ENCODE results near the gene SLC39A11.
"Not testable (repeated sequence)": the region's sequence is repeated elsewhere in the genome, so short reads cannot be mapped to it uniquely, and the experiment has no call there.

SLC39A11 gene

DNA sequence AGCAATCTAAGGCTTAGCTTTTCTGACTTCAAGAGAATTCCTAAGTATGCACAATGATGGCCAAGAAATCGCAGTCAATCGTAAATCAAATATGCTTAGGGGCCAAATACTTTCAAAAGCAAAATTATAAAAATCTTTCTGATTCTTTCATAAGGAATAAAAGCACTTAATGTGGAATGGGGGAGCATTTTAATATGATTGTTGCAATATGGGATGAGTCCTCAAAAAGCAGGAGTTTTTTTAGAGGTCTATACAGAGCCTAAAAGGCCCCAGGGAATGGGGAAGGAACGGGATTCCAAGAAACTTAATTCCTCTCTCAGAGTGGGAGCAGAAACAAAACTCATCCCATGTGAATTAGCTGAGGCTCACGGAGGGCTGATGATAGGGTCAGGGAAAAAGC lies 14.7 kb upstream of the SLC39A11 start:
- DNase-seq: no peak

DNA sequence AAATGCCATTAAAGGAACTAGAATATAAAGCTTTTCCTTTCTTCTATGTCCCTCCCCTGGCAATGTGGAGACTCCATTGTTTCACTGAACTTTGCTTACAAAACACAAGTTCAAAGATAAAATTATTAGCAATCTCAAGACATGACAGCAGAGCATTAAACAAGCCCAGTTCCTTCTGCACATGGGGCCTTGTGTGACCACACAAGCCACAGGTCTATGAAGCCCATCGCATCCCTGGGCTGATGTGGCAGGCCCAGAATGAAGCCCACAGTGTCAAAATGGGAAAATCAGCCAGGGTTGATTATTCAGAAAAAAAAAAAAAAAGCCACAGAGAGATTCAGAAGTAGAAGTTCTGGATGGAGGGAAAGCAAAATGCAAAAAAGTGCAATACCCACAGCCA lies 12.9 kb upstream of the SLC39A11 start:
- no peak for DNase-seq

DNA sequence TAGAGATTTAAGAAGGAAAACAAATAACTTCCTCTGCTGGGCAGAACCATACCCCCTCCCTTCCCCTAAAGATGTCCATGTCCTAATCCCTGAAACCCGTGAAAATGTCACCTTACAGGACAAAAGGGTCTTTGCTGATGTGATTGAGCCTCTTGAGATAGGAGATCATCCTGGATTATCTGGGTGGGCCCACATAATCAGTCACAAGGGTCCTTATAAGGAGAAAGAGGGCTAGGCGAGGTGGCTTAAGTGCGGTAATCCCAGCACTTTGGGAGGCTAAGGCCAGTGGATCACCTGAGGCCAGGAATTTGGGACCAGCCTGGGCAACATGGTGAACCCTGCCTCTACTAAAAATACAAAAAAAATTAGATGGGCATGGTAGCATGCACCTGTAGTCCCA lies 12.0 kb upstream of the SLC39A11 start:
- DNase-seq: no peak

DNA sequence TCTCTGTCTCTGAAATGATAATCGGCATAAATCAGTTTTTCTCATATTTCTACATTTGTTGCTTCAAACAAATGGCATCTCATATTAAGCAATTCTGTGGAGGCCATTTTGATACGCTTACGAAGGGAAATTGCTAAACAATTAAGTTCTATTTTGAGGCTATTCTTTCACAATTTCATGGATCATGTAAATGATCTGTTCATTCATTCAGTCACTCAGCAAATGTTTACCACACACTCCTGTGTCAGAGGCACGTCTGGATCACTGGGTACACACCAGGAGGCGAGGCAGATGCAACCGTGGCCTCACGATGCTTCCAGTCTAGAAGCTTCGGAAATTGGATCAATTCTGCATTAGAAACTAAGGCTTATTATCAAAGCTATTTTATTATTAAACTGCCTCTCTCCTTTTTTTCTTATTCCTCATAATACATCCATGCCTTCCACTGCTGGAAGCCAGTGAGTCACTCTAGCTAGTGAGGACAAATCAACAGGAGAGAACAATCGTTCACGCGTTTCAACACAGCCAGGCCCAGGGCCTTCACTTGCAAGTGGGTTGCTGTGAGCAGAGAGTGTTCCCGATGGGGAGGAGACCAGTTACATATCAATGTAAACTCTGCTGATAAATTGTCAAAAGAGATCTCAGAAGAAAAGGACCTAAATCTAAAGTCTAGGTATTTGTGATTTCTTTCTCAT lies 11.3 kb upstream of the SLC39A11 start:
- DNase-seq: no peak

DNA sequence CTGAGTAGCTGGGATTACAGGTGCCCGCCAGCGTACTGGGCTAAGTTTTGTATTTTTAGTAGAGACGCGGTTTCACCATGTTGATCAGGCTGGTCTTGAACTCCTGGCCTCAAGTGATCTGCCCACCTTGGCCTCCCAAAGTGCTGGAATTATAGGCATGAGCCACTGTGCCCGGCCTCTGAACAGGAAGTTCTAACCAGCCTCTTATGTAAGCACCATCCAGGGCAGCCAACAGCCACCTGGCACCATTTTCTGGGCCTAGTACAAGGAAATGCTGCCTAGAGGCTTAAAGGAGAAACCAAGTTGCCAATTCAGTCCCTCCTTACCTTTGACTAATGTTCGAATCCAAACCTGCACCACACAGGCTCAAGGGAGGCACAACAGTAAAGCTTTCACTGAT lies 8.5 kb upstream of the SLC39A11 start:
- no peak for DNase-seq

DNA sequence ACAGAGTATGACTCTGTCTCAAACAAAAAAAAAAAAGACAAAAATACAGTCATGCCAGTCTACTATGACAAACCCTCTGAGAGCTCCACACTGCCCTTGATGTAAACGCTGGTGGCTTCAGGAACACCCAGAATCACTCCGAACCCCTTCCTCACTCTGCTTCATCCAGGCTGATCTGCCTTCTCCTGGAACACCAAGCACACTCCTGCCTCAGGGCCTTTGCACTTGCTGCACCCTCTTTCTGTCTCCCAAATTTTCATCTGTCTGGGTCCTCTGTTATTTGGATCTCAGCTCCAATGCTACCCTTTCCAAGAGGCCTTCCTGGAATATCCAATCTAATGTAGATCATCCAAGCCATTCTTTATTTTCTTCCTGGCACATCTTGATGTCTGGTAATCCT lies 7.9 kb upstream of the SLC39A11 start:
- no peak for DNase-seq

DNA sequence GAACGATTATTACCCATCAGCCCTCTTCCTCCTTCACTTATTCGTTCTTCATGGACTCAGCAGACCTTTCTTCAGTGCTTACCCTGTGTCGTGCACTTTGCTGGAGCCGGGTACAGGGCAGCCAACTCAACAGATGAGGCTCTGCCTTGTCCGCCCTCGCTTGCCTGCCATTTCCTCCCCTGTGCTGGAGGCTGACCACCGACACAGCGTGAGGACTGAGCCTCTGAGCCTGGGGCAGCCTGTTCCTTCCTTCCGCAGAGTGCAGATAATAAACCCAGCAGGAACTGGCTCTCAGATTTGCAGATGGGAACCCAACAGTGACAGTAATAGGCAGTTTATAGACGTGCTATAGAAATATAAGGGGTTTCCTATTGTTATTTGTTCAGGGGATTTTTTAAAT lies 7.0 kb upstream of the SLC39A11 start:
- no peak for DNase-seq

DNA sequence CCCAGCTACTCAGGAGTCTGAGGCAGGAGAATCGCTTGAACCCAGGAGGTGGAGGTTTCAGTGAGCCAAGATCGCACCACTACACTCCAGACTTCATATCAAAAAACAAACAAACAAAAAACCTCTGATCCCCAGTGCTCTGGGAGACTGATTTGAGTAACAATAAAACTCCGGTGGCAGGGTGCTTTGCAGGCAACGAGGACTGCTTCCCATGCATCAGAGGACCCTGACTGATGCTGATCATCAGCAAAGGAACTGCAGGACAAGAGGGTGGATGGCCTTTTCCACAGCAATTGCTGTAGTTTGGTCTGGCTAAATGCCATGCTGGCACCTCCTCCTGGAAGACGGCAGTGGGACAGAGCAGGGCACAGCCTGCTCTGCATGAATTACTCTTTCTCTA lies 6.4 kb upstream of the SLC39A11 start:
- no peak for DNase-seq

DNA sequence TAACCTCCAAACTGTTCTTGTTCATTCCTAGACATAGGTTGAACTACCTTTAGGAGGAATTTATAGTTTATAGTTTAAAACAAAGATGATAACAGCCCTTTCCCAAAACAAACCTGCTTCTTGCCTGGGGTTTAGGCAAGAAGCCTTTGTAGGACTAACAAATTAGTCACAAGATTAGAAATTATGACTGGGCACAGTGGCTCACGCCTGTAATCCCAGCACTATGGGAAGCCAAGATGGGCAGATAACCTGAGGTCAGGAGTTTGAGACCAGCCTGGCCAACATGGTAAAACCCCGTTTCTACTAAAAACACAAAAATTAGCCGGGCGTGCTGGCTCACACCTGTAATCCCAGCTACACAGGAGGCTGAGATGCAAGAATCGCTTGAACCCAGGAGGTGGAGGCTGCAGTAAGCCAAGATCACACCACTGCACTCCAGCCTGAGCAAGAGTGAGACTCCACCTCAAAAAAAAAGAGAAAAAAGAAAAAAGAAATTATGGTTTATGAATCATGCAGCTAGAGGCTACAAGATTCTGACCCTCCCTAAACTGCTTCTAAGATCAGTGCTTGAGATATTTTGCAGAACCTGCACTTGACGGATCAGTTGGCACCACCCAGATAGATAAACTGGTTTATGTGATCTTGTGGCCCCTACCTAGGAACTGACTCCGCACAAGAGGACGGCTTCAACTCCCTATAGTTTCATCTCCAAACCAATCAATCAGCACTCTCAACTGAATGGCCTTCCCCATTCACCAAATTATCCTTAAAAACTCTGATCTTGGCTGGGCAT lies 5.7 kb upstream of the SLC39A11 start:
- DNase-seq: not testable (repeated sequence)

DNA sequence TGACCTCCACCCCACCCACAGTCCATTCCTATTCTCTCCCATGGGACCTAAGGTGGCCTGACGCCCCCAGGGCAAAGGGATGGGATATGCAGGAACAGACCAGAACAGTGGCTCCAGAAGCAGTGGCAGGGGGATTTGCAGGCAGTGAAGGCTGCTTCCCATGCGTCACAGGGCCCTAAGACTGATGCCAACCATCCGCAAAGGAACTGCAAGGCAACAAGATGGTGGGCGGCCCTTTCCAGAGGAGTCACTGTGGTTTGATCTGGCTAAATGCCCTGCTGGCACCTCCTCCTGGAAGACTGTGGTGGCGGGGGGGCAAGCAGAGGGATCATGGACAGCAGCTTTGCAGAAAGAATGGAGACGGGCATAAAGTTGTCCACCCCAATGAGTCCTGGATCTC lies 4.4 kb upstream of the SLC39A11 start:
- no peak for DNase-seq

DNA sequence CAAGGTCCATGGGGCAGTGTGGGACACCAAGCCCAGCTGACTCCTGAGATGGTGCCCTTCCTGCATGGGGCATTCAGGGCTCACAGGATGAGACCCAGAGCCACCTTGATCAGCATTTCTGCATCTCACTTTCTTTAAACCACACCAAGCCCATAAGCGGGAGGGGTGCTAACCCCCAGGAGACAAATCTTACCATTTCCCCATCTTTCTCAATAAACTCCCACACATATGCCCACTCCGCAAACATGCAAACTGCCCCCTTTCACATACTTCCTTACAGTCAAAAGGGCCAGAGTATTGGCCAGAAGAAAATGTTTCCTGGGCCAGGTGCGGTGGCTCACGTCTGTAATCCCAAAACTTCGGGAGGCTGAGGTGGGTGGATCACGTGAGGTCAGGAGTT lies 3.7 kb upstream of the SLC39A11 start:
- DNase-seq: no peak

DNA sequence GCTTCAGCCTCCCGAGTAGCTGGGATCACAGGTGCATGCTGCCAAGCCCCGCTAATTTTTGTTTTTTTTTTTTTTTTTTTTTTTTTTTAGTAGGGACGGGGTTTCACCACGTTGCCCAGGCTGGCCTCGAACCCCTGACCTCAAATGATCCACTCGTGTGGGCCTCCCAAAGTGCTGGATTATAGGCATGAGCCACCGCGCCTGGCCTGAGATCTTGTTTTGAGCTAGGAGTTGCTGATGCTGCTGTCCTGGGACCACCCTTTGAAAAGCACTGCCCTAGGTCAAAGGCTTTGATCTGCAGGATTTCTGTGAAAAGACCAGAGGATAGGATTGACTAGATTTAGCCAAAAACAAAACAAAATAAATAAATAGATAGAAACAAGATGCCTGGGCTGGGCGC lies 798 bp upstream of the SLC39A11 start:
- DNase-seq: no peak

DNA sequence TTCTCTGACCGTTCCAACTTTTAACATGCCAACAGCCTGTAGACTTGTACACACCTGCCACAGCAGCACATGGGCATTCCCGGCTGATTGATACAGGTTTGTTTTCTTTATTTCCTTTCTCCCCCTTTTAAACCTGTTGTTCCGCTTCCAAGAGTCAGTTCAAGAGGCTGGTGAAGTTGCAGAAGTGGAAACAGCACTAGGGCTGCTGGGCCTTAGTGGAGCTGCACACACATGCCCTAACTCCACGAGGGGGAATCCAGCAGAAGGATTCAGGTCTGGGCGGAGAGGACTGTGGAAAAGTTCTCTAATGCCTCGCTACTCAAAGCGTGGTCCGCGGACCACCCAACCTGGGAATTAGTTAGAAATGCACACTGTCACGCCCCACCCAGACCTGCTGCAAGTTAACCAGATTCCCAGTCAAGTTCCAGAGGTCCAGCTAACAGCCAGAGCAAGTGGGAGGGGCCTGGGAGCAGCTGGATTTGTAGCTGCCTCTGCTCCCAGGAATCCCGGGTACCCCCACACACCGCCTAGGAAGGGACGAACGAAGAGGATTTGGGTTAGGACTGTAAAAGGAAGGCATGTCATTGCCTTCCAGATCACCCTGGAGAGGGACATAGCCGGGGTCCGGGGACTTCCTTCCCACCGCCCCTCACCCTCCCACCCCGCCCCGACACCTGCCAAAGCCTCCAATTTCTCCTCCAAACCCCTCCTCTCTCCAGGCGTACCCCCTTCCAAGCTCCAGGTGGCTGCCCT lies 542 bp downstream of the SLC39A11 start:
- peak; percentile 5 to 21 for DNase-seq

DNA sequence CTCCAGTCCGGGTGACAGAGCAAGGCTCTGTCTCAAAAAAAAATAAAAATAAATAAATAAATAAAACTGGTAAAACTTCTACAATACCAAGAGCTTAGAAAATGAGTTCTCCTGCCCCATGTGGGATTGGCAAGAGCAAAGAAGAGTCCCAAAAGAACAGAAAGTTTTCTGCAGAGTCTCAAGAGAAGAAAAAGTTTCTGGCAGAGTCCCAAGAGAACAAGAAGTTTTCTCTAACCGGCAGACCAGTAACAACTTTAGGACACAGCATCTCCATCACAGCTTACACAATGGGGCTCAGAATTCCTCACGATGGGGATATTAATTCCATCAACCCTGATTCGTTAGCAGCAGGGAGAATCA lies 1.1 kb downstream of the SLC39A11 start:
- DNase-seq: no peak

DNA sequence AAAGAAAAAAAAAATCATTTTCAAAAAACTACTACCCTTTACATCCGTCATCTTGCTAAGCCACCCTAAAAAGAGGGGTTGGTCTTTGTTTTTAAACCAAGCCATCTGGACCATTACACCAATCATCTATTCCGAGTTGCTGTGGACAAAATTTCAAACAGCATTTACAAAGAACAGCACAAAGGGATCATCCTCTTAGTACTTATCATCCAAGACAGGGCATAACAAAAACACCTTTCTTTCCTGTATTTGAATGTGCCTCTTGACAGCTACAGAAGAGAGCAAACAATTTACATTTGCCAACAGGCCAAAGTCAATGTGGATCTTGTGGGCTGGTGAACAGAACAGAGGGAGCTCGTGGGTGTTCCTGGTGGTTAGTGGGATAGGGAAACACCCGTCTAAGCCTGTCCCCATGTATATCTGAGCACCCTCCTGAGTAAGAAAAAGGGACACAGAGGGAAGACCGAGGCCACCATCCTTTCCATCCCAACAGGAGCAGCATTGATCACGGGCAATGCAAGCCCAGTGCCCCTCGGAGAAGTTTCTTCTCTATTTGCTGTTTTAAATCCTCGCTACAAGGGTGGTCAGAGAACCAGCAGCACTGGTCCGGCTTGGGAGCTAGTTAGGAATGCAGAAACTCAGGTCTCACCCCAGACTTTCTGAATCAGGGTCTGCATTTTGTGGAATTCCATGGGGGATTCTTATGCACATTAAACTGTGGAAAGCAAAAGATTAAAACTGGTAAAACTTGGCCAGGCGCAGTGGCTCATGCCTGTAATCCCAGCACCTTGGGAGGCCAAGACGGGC lies 1.9 kb downstream of the SLC39A11 start:
- DNase-seq: no peak

DNA sequence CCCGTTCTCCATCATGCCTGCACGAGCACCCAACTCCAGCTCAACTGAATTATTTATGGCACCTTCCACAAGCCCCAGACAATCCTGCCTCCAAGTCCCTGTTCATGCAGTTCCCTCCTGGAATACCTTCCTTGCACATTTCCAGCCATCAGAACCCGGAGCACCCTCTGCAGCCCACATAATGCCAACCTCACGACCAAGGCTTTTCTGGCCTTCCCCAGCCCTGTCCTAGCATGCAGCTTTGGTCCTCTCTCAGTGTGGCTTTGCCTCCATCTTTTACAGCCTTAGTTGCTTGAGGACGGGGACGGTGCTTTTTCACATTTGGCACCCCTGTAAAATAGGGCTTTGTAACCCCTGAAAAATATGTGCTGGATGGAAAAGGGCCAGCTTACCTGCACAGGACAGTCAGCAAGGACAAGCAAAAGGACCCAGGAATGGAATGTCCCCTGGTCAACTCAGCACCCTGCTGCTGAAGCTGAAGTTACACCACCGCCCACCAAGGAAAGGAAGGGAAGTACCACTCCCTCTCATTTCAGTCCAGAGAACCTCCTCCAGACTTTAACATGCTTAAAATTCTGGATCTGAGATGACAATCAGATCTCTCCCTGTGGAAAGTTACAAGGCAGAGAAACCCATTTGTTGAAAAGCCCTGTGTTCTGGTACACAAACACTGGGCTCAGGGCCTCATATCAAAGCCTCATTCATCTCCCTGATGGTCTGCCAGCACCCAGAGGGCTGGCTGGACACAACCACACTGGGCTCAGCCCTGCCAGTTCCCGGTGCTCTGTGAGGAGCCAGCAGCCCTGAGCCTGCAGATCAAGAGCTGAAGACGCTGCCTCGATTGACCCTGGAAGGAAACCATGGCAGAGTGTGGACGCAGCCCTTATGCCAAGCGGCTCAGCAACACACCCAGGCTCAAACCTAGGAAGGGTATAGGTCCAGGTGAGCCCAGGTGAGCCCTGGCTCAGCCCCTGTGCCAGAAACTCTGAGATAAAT lies 2.9 kb downstream of the SLC39A11 start:
- no peak for DNase-seq

DNA sequence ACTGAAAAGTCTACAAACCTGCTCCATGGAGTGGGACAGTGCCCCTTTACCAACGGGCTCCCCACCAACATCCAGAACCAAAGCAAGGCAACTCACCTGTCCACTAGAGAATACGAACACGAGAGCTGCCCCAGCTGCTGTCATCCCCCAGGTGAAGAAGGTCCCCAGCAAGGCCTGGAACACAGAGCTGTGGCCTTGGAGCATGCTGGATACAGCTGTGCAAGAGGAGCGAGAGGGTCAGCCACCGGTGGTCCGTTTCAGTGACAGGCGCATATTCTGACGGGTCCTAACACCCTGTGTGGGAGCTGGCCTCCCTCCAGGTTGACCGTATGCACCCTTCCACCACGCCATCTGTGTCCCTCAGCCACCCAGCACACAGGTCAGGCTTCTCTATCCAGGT lies 3.9 kb downstream of the SLC39A11 start:
- no peak for DNase-seq

DNA sequence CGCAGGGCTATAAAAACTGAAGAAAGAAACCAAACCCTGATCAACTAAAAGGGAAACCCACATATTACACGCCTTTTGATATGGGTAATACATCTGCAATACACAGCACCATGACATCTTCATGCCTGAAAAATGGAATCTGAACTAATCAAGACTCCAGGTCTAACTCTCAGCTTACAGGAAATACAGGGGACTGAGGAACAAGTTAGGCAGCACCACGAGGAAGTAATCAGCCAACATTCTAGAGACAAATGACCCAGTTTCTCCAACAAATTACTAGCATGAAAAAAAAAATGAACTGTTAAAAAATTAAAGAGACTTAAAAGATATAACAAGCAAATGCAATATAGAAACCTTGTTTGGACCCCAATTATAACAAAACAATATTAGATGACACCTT lies 9.1 kb downstream of the SLC39A11 start:
- DNase-seq: no peak

DNA sequence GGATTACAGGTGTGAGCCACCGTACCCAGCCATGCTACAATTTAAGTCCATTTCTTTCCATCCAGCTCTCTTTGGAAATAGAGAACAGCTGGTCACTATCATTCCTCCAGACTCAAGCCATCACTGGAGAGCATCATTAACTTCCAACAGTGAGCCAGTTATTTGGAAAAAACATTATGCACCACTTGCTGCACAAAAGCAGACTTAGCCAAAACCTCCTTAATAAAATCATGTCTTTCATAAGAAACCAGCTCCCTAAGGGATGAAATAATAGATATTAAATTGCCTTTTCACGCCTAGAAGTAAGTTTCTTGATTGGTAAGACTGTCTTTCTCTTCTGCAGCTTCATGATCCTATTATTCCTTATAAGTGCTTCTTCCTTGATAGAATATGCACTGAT lies 17.9 kb downstream of the SLC39A11 start:
- no peak for DNase-seq

DNA sequence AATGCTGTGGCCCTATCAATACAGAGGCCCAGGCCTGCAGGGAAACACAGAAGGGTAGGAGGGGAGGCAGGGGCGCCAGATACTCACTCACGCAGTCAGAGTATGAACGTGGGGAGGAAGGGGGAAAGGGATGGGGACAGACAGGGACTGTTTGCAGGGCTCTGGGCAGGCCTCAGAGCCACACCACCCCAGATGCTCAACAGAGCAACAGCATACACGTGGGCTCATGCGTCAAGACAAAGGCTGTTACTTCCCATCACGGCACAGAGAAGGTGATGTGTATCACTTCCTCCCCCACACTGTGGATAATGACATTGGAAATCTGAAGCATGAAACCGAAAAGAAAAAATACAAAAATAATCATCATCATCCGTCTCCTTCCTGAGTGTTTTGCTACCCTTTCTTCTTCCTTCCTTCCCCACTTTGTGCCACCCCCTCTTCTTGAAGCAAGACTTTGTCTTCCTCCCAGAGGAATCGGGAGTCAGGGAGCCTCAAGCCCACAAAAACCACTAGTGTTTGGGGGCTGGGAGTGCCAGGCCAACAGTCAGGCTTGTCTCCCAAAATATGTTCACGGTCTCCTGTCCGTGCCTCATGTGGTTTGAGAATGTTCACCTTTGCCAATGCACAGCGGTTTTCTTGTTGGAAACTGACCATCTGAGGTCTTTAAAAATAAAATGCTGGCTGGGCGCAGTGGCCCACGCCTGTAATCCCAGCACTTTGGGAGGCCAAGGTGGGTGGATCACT lies 20.1 kb downstream of the SLC39A11 start:
- no peak for DNase-seq

Measured in stimulated activated CD4-positive, alpha-beta T cell treated with anti-CD3 and anti-CD28 coated beads, Interleukin-2, amount 100 ng/mL, for 24 hours (primary cell).